GM18507 (cell line): ENCODE data around the gene BMP6.

ENCODE experiments used
- DNase-seq: peaks from one replicate; pipeline ENCODE4 v3.0.0; 2011; ENCODE audit warnings: low read depth; ENCODE audit not compliant: insufficient read length; ENCODE audit errors: extremely low spot score
- FAIRE-seq: peaks from 2 replicates; lab custom pipeline; 2011; peaks lifted over from hg19 to GRCh38; lab: Jason Lieb, UNC

The BMP6 gene

GRCh38 chr6:7725849-7726415 is at the start of gene BMP6:
Gene BMP6, plus strand, starts transcription at chr6:7726099. Its CDS starts 857 bp downstream, at chr6:7726956.
- peak; percentile 12 for FAIRE-seq
- peak; percentile 67 for DNase-seq

GRCh38 chr6:7677229-7677628 is 48.7 kb upstream of the BMP6 start:
- FAIRE-seq (no peak), DNase-seq (no peak)

- FAIRE-seq (no peak), DNase-seq (no peak)
Measured at GRCh38 chr6:7680393-7681075, 45.4 kb upstream of the BMP6 start.

GRCh38 chr6:7681449-7681848 is 44.5 kb upstream of the BMP6 start:
- DNase-seq (no peak), FAIRE-seq (no peak)

GRCh38 chr6:7684076-7684475 is 41.8 kb upstream of the BMP6 start:
- DNase-seq, result no peak
- no peak for FAIRE-seq

- FAIRE-seq, result no peak
- no peak for DNase-seq
Measured at GRCh38 chr6:7684843-7685242, 41.1 kb upstream of the BMP6 start.

GRCh38 chr6:7685276-7685675 is 40.6 kb upstream of the BMP6 start:
- DNase-seq, result no peak
- FAIRE-seq, result no peak

GRCh38 chr6:7687145-7688111 is 38.5 kb upstream of the BMP6 start:
- no peak for DNase-seq
- FAIRE-seq, result no peak

GRCh38 chr6:7691021-7691420 is 34.9 kb upstream of the BMP6 start:
- FAIRE-seq, result no peak
- no peak for DNase-seq

- no peak for DNase-seq
- no peak for FAIRE-seq
Measured at GRCh38 chr6:7691675-7692452, 34.0 kb upstream of the BMP6 start.

- DNase-seq, result no peak
- no peak for FAIRE-seq
Measured at GRCh38 chr6:7692453-7692784, 33.5 kb upstream of the BMP6 start.

- FAIRE-seq (no peak), DNase-seq (no peak)
Measured at GRCh38 chr6:7693827-7694226, 32.1 kb upstream of the BMP6 start.

- FAIRE-seq, result no peak
Measured at GRCh38 chr6:7696061-7696460, 29.8 kb upstream of the BMP6 start.

GRCh38 chr6:7697432-7697819 is 28.5 kb upstream of the BMP6 start:
- DNase-seq (no peak), FAIRE-seq (no peak)

More at GRCh38 chr6:7696061-7696460, 29.8 kb upstream of the BMP6 start:
- DNase-seq, result no peak

GRCh38 chr6:7697820-7698623 is 27.9 kb upstream of the BMP6 start:
- FAIRE-seq, result no peak
- DNase-seq, result no peak

- FAIRE-seq (no peak), DNase-seq (no peak)
Measured at GRCh38 chr6:7701212-7701834, 24.6 kb upstream of the BMP6 start.

- no peak for FAIRE-seq
- no peak for DNase-seq
Measured at GRCh38 chr6:7703148-7703680, 22.7 kb upstream of the BMP6 start.

GRCh38 chr6:7705483-7705882 is 20.4 kb upstream of the BMP6 start:
- FAIRE-seq (no peak), DNase-seq (no peak)
